ENCODE results near the gene EGR4.

GRCh38 chr2:73250872-73251846 lies 42.2 kb downstream of the EGR4 start:
- TF ChIP-seq CTCF (IDR thresholded peaks at IDR 0.05) (no peak), POLR2AphosphoS5 (IDR thresholded peaks at IDR 0.05) (no peak)
